ENCODE data around the gene DESI2.

The DESI2 gene

DNA sequence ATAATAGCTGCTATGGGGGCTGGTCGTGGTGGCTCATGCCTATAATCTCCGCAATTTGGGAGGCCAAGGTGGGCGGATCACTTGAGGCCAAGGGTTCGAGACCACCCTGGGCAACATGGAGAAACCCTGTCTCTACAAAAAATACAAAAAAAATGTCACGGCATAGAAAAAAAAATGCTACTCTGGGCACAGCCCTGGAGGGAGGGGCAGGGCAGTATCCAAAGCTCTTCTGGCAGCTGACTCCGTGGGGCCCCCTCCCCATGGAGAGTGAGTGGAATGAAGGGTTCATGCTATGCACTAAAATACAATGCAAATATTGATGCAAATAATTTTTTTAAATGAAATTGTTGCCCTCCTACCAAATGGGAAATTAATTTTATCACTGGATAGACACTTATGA is 78.7 kb downstream of the DESI2 start:
- H3K36me3 ChIP-seq (ENCODE audit: control insufficient read depth in 2 of 2, insufficient read depth in 1 of 2, low read length in 2 of 2): no peaks in the 10 kb centered on the region
- no peak overlapping the region for H3K4me3 ChIP-seq (ENCODE audit: low read depth, low read length)
- TF ChIP-seq ZNF341 (tag by site-specific recombination; IDR thresholded peaks at IDR 0.05; ENCODE audit: low read depth): peak; percentile 54
- no peak for TF ChIP-seq TSHZ1 (tag by site-specific recombination; IDR thresholded peaks at IDR 0.05; ENCODE audit: borderline replicate concordance)
- H3K9me3 ChIP-seq (ENCODE audit: control insufficient read depth, insufficient read depth, low read depth, low read length): no peaks in the 10 kb centered on the region
- ChIA-PET POLR2A (no interaction called here), CTCF (interaction anchor here (0.5 to 0.6 kb wide), 2 partner anchors 100 to 359 kb away, joined by 6 read pairs; no protein-coding TSS in a partner anchor)
- H3K4me1 ChIP-seq (ENCODE audit: control insufficient read depth, insufficient read depth, low read length): no peaks in the 10 kb centered on the region
- H3K27ac ChIP-seq (ENCODE audit: extremely low read depth, low read depth, low read length): no peak overlapping the region

- H3K9me3 ChIP-seq (ENCODE audit: control insufficient read depth, insufficient read depth, low read depth, low read length): no peaks in the 10 kb centered on the region
- CTCF ChIA-PET: no interaction called here
- POLR2A ChIA-PET: no interaction called here
Observed at GRCh38 chr1:244732851-244733450, 80.0 kb downstream of the DESI2 start.

DNA sequence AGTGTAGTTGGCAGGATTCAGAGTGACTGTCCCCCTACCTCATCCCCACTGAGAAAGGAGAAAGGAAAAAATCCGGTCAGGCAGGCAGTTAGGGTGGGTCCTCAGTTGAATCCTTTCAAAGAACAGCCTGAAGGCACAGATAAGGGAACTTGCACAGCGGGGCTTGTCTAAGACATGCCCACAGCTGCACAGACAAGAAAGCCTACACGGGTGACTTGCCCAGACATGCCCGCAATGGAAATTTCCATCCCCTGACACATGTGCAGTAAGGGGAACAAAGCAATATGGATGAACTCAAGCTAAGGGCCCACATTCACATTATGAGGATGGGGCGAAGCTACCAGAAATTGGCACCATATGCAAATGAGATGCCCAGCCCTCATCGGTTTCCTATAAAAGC is 82.5 kb downstream of the DESI2 start:
- Histone ChIP-seq H3K27ac (ENCODE audit: extremely low read depth, low read depth, low read length) (peak overlapping the region; percentile 3; the same call in 1 of the 2 replicates), H3K4me1 (ENCODE audit: control insufficient read depth, insufficient read depth, low read length) (no peaks in the 10 kb centered on the region), H3K9me3 (ENCODE audit: control insufficient read depth, insufficient read depth, low read depth, low read length) (no peaks in the 10 kb centered on the region), H3K4me3 (ENCODE audit: low read depth, low read length) (no peak overlapping the region), H3K36me3 (ENCODE audit: control insufficient read depth in 2 of 2, insufficient read depth in 1 of 2, low read length in 2 of 2) (no peaks in the 10 kb centered on the region)
- CTCF ChIA-PET: interaction anchor here (0.9 to 1.2 kb wide), 2 partner anchors 12 to 62 kb away, joined by 4 to 5 read pairs; no protein-coding TSS in a partner anchor
- POLR2A ChIA-PET: no interaction called here
- TF ChIP-seq SETDB1 (IDR thresholded peaks at IDR 0.05; ENCODE audit: insufficient read length, low read length): peak; percentile 97
- TF ChIP-seq, protein P1, sequence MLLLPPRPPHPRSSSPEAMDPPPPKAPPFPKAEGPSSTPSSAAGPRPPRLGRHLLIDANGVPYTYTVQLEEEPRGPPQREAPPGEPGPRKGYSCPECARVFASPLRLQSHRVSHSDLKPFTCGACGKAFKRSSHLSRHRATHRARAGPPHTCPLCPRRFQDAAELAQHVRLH (tag by site-specific recombination; IDR thresholded peaks at IDR 0.05): no peak
- no peak for TF ChIP-seq ZBTB10 (tag by site-specific recombination; IDR thresholded peaks at IDR 0.05)
- peak; percentile 13 for TF ChIP-seq ZNF529 (tag by site-specific recombination; IDR thresholded peaks at IDR 0.05; ENCODE audit: insufficient replicate concordance)

More at GRCh38 chr1:244732851-244733450, 80.0 kb downstream of the DESI2 start:
- H3K27ac ChIP-seq (ENCODE audit: extremely low read depth, low read depth, low read length): no peak overlapping the region
- no peaks in the 10 kb centered on the region for H3K36me3 ChIP-seq (ENCODE audit: control insufficient read depth in 2 of 2, insufficient read depth in 1 of 2, low read length in 2 of 2)
- H3K4me3 ChIP-seq (ENCODE audit: low read depth, low read length): no peak overlapping the region
- H3K4me1 ChIP-seq (ENCODE audit: control insufficient read depth, insufficient read depth, low read length): no peaks in the 10 kb centered on the region
- no peak for TF ChIP-seq WT1 (tag by site-specific recombination; IDR thresholded peaks at IDR 0.05)
- TF ChIP-seq ZNF350 (tag by site-specific recombination; IDR thresholded peaks at IDR 0.05): no peak
- TF ChIP-seq BCL11A (tag by site-specific recombination; IDR thresholded peaks at IDR 0.05; ENCODE audit: low read depth): no peak
- TF ChIP-seq ZBTB10 (tag by site-specific recombination; IDR thresholded peaks at IDR 0.05): no peak
- no peak for TF ChIP-seq ZIC2 (tag by site-specific recombination; IDR thresholded peaks at IDR 0.05)
- TF ChIP-seq ZFP3 (tag by site-specific recombination; IDR thresholded peaks at IDR 0.05; ENCODE audit: low read depth): no peak
- no peak for TF ChIP-seq ZNF112 (tag by site-specific recombination; IDR thresholded peaks at IDR 0.05)
- TF ChIP-seq OSR2 (tag by site-specific recombination; IDR thresholded peaks at IDR 0.05): no peak
- no peak for TF ChIP-seq MZF1 (tag by site-specific recombination; IDR thresholded peaks at IDR 0.05; ENCODE audit: borderline replicate concordance)
- no peak for TF ChIP-seq SP7 (tag by site-specific recombination; IDR thresholded peaks at IDR 0.05)
- TF ChIP-seq RBAK (tag by site-specific recombination; IDR thresholded peaks at IDR 0.05): no peak
- no peak for TF ChIP-seq ZNF76 (tag by site-specific recombination; IDR thresholded peaks at IDR 0.05; ENCODE audit: borderline replicate concordance, low read depth)
- TF ChIP-seq ZFHX2 (tag by site-specific recombination; conservative IDR thresholded peaks at IDR 0.05): no peak
- TF ChIP-seq ZNF157 (tag by site-specific recombination; IDR thresholded peaks at IDR 0.05): no peak
- no peak for TF ChIP-seq OVOL3 (tag by site-specific recombination; IDR thresholded peaks at IDR 0.05)
- TF ChIP-seq ZNF114 (tag by site-specific recombination; IDR thresholded peaks at IDR 0.05): no peak
- TF ChIP-seq ZNF514 (tag by site-specific recombination; IDR thresholded peaks at IDR 0.05): no peak

Measured in HEK293 (cell line).